IPS-20b (cell line): ENCODE results near the gene TDP1.

Experiments
- H3K27ac ChIP-seq: one replicate; pipeline ENCODE4 v1.5.1; 2013; ENCODE audit warnings: low read length
- H3K27me3 ChIP-seq: 2 replicates; pipeline ENCODE4 v1.6.1; 2013; ENCODE audit warnings: mild to moderate bottlenecking, low read length, inconsistent platforms; ENCODE audit not compliant: insufficient read depth
- H3K36me3 ChIP-seq: 2 replicates; pipeline ENCODE4 v1.6.1; 2013; ENCODE audit warnings: low read depth, mild to moderate bottlenecking, inconsistent platforms, low read length, moderate library complexity; ENCODE audit not compliant: insufficient read depth
- H3K4me1 ChIP-seq: 2 replicates; pipeline ENCODE4 v1.6.1; 2013; ENCODE audit warnings: mild to moderate bottlenecking, control low read depth, inconsistent platforms, low read length, moderate library complexity; ENCODE audit not compliant: insufficient read depth
- H3K4me3 ChIP-seq: 2 replicates; pipeline ENCODE4 v1.5.1; 2013; ENCODE audit warnings: mild to moderate bottlenecking, low read length, inconsistent platforms
- H3K9ac ChIP-seq: 2 replicates; pipeline ENCODE4 v1.6.1; 2013; ENCODE audit warnings: low read depth, mild to moderate bottlenecking, inconsistent platforms, low read length, moderate library complexity
- H3K9me3 ChIP-seq: 2 replicates; pipeline ENCODE4 v1.6.1; 2013; ENCODE audit warnings: mild to moderate bottlenecking, low read depth, low read length, inconsistent platforms; ENCODE audit not compliant: insufficient read depth

TDP1 gene

GRCh38 chr14:90056826-90057225 lies 101.1 kb downstream of the TDP1 start:
- peaks cover 45% of the 10 kb centered on the region for H3K27me3 ChIP-seq
- H3K4me1 ChIP-seq: no peaks in the 10 kb centered on the region; the same call in 1 of the 2 replicates
- H3K27ac ChIP-seq: no peak overlapping the region
- H3K4me3 ChIP-seq: no peak overlapping the region
- no peaks in the 10 kb centered on the region for H3K9me3 ChIP-seq
- H3K36me3 ChIP-seq: no peaks in the 10 kb centered on the region
- H3K9ac ChIP-seq: no peak overlapping the region

- H3K4me3 ChIP-seq: no peak overlapping the region
- no peaks in the 10 kb centered on the region for H3K9me3 ChIP-seq
- peaks cover 6% of the 10 kb centered on the region; the same call in 1 of the 2 replicates for H3K4me1 ChIP-seq
- peaks cover 66% of the 10 kb centered on the region for H3K27me3 ChIP-seq
- H3K27ac ChIP-seq: no peak overlapping the region
- H3K9ac ChIP-seq: no peak overlapping the region
- H3K36me3 ChIP-seq: no peaks in the 10 kb centered on the region
These were observed 103.2 kb downstream of the TDP1 start for GRCh38 chr14:90058876-90059458.

- Histone ChIP-seq H3K9ac (no peak overlapping the region), H3K4me1 (peaks cover 6% of the 10 kb centered on the region; the same call in 1 of the 2 replicates)
These were observed 104.7 kb downstream of the TDP1 start for GRCh38 chr14:90060312-90060964.

GRCh38 chr14:90060965-90061684 lies 105.4 kb downstream of the TDP1 start:
- peaks cover 85% of the 10 kb centered on the region for H3K27me3 ChIP-seq
- no peak overlapping the region for H3K9ac ChIP-seq
- no peaks in the 10 kb centered on the region for H3K9me3 ChIP-seq
- peaks cover 6% of the 10 kb centered on the region; the same call in 1 of the 2 replicates for H3K4me1 ChIP-seq
- H3K27ac ChIP-seq: no peak overlapping the region
- H3K4me3 ChIP-seq: peak overlapping the region; percentile 67
- no peaks in the 10 kb centered on the region for H3K36me3 ChIP-seq

More at GRCh38 chr14:90060312-90060964, 104.7 kb downstream of the TDP1 start:
- Histone ChIP-seq H3K36me3 (no peaks in the 10 kb centered on the region), H3K27me3 (peaks cover 81% of the 10 kb centered on the region), H3K27ac (no peak overlapping the region), H3K4me3 (peak overlapping the region; percentile 67), H3K9me3 (no peaks in the 10 kb centered on the region)

GRCh38 chr14:90061685-90062126 lies 106.0 kb downstream of the TDP1 start, which contains the start of gene KCNK13:
Gene KCNK13 (plus strand): TSS chr14:90061994. CDS start chr14:90062206, 212 bp downstream.
- H3K36me3 ChIP-seq: no peaks in the 10 kb centered on the region
- peak within 1 kb of the TSS; percentile 67 for H3K4me3 ChIP-seq
- H3K4me1 ChIP-seq: peaks cover 6% of the 10 kb centered on the region; the same call in 1 of the 2 replicates
- no peaks in the 10 kb centered on the region for H3K9me3 ChIP-seq
- H3K27ac ChIP-seq: no peak within 1 kb of the TSS
- H3K27me3 ChIP-seq: peaks cover 85% of the 10 kb centered on the region
- no peak within 1 kb of the TSS for H3K9ac ChIP-seq

- Histone ChIP-seq H3K27me3 (peaks cover 82% of the 10 kb centered on the region), H3K9ac (no peak overlapping the region), H3K36me3 (no peaks in the 10 kb centered on the region), H3K27ac (no peak overlapping the region), H3K4me3 (peak overlapping the region; percentile 66), H3K4me1 (peaks cover 6% of the 10 kb centered on the region; the same call in 1 of the 2 replicates), H3K9me3 (no peaks in the 10 kb centered on the region)
These were observed 106.5 kb downstream of the TDP1 start for GRCh38 chr14:90062127-90062794.

GRCh38 chr14:90062822-90063539 lies 107.3 kb downstream of the TDP1 start:
- Histone ChIP-seq H3K36me3 (no peaks in the 10 kb centered on the region), H3K27me3 (peaks cover 78% of the 10 kb centered on the region), H3K4me1 (peaks cover 6% of the 10 kb centered on the region; the same call in 1 of the 2 replicates), H3K27ac (no peak overlapping the region), H3K4me3 (peak overlapping the region; percentile 66), H3K9me3 (no peaks in the 10 kb centered on the region), H3K9ac (no peak overlapping the region)

- Histone ChIP-seq H3K4me1 (no peaks in the 10 kb centered on the region), H3K36me3 (no peaks in the 10 kb centered on the region), H3K9me3 (no peaks in the 10 kb centered on the region), H3K9ac (no peak overlapping the region), H3K4me3 (no peak overlapping the region), H3K27ac (no peak overlapping the region), H3K27me3 (peaks cover 9% of the 10 kb centered on the region; the same call in 1 of the 2 replicates)
These were observed 116.6 kb downstream of the TDP1 start for GRCh38 chr14:90072350-90072749.

- H3K9me3 ChIP-seq: no peaks in the 10 kb centered on the region
- H3K27ac ChIP-seq: no peak overlapping the region
- no peaks in the 10 kb centered on the region for H3K36me3 ChIP-seq
- H3K4me3 ChIP-seq: no peak overlapping the region
- no peaks in the 10 kb centered on the region for H3K4me1 ChIP-seq
- no peak overlapping the region for H3K9ac ChIP-seq
- H3K27me3 ChIP-seq: peaks cover 6% of the 10 kb centered on the region
These were observed 123.8 kb downstream of the TDP1 start for GRCh38 chr14:90079576-90079975.

- no peaks in the 10 kb centered on the region for H3K36me3 ChIP-seq
- no peak overlapping the region for H3K9ac ChIP-seq
- no peak overlapping the region for H3K27ac ChIP-seq
- H3K4me3 ChIP-seq: no peak overlapping the region
- H3K9me3 ChIP-seq: peaks cover 5% of the 10 kb centered on the region; the same call in 1 of the 2 replicates
- peaks cover 4% of the 10 kb centered on the region for H3K27me3 ChIP-seq
- no peaks in the 10 kb centered on the region; the same call in 1 of the 2 replicates for H3K4me1 ChIP-seq
These were observed 131.7 kb downstream of the TDP1 start for GRCh38 chr14:90087433-90087832.

GRCh38 chr14:90088176-90088575 lies 132.4 kb downstream of the TDP1 start:
- Histone ChIP-seq H3K4me1 (no peaks in the 10 kb centered on the region; the same call in 1 of the 2 replicates), H3K4me3 (no peak overlapping the region), H3K36me3 (no peaks in the 10 kb centered on the region), H3K27me3 (no peaks in the 10 kb centered on the region), H3K27ac (no peak overlapping the region), H3K9me3 (peaks cover 5% of the 10 kb centered on the region; the same call in 1 of the 2 replicates), H3K9ac (no peak overlapping the region)
